Thyroid gland (tissue), 4 donors: ENCODE data around the gene ARL16. TPM values are rescaled to one million over a fixed set of nuclear protein-coding genes. Genes with fewer than 3 reads are reported as not detected.

Source experiments
- DNase-seq, 2 donors: peaks; one replicate each; pipeline ENCODE4 v3.0.0-alpha.2; 2019
- H3K27ac ChIP-seq, 3 donors: fragments of 200-600 bp; sonication (generic); 1 replicate in 2 of 3; 2 replicates in 1 of 3; pipeline ENCODE4 v1.5.1; 2016 to 2019; ENCODE audit warnings: mild to moderate bottlenecking in 1 of 3, moderate library complexity in 1 of 3
- H3K27me3 ChIP-seq: fragments of 200-600 bp; sonication (generic); one replicate; pipeline ENCODE4 v1.5.1; 2019
- H3K36me3 ChIP-seq, 2 donors: fragments of 200-600 bp; sonication (generic); one replicate each; pipeline ENCODE4 v1.5.1; 2016 to 2019
- H3K4me1 ChIP-seq, 2 donors: fragments of 200-600 bp; sonication (generic); one replicate each; pipeline ENCODE4 v1.5.1; 2017 to 2019
- H3K4me3 ChIP-seq, 3 donors: fragments of 200-600 bp; sonication (generic); replicated peaks in 1 of 3; 1 replicate in 2 of 3; 2 replicates in 1 of 3; pipeline ENCODE4 v1.5.1; 2016; ENCODE audit warnings: mild to moderate bottlenecking in 1 of 3
- H3K9me3 ChIP-seq: fragments of 200-600 bp; sonication (generic); one replicate; pipeline ENCODE4 v1.5.1; 2017
- POLR2A ChIP-seq, 2 donors: fragments of 450-650 bp; IDR thresholded peaks; one replicate each; pipeline ENCODE4 v1.6.1; 2017; ENCODE audit warnings: antibody characterized with exemption in 2 of 2, mild to moderate bottlenecking in 2 of 2, moderate library complexity in 1 of 2
- WGBS, 2 donors: methylation state at CpG; one replicate each; pipeline ENCODE4 v1.1.5; 2017; 5-methylcytosine and 5-hydroxymethylcytosine counted together
- intact Hi-C: fragments of 100-400 bp; cut with DNase I; formaldehyde crosslinking; loops from one replicate; pipeline ENCODE4 v1.15.1; 2023
- total RNA-seq, 4 donors: library from RNA; depleted of rRNA; stranded (reverse); fragments of >200 nt; gene quantifications; one replicate each; pipeline ENCODE4 v1.2.3, GENCODE V29; 2016
- TF ChIP-seq, protein P1 (sequence below), 6 experiments: fragments of 200-600 bp in 3 of 6; fragments of 450-650 bp in 3 of 6; sonication (generic) in 3 of 6; IDR thresholded peaks; one replicate each; pipeline ENCODE4 v1.5.1; 2016 to 2019; ENCODE audit warnings: antibody characterized with exemption in 6 of 6, mild to moderate bottlenecking in 2 of 6, inconsistent platforms in 1 of 6, moderate library complexity in 1 of 6

Gene ARL16
- total RNA-seq, 4 donors from 2014 or later = 29.7 to 46.5 (median 37.2) TPM

DNA sequence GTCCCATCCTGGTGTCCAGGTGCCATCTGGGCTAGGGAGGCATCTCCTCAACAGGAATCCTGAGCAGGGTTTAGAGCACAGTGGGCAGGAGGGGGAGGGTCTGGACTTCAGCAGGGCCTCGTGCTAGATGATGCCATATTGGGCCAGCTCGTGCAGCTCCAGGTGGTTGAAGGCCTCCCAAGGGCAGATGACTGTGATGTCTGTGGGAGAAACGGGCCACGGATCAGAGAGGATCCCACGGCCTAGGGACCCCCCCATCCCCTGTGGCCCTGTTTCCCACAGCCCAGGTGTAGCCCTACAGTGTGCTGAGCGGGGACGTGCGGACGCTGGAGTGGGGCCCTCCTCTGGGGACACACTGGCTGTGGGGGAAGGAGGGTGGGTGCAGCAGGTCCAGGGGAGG is 32.6 kb downstream of the ARL16 start:
- Histone ChIP-seq H3K4me3 (no peak overlapping the region), H3K27ac (no peak overlapping the region), H3K36me3 (no peaks in the 10 kb centered on the region), H3K4me1 (no peaks in the 10 kb centered on the region), H3K27me3 (peaks cover 6% of the 10 kb centered on the region), H3K9me3 (no peaks in the 10 kb centered on the region)
- intact Hi-C loops = no loop called here
- no peak for DNase-seq
- TF ChIP-seq POLR2A (IDR thresholded peaks at IDR 0.05) = no peak
- TF ChIP-seq, protein P1, sequence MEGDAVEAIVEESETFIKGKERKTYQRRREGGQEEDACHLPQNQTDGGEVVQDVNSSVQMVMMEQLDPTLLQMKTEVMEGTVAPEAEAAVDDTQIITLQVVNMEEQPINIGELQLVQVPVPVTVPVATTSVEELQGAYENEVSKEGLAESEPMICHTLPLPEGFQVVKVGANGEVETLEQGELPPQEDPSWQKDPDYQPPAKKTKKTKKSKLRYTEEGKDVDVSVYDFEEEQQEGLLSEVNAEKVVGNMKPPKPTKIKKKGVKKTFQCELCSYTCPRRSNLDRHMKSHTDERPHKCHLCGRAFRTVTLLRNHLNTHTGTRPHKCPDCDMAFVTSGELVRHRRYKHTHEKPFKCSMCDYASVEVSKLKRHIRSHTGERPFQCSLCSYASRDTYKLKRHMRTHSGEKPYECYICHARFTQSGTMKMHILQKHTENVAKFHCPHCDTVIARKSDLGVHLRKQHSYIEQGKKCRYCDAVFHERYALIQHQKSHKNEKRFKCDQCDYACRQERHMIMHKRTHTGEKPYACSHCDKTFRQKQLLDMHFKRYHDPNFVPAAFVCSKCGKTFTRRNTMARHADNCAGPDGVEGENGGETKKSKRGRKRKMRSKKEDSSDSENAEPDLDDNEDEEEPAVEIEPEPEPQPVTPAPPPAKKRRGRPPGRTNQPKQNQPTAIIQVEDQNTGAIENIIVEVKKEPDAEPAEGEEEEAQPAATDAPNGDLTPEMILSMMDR (IDR thresholded peaks at IDR 0.05) = no peak
- 79 to 83% methylated on average over 6 to 9 of the region's 9 CpGs for WGBS, 2 donors

DNA sequence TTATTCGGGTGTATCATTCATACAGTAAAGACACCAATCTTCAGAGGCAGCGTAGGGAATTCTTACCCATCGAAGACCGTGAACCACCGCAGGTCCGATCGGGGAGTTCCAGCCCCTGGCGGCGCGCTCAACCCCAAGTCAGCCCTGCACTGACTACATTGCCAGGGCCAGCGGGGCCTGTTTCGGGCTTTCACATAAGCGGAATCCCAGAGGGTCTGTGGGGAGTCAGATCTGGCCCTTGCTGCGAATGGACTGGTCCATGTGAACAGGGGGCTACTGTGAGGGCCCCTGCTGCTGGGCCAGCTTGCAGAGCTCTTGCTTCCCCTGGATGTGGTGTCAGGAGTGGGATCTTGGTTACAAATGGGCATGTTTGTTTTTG is 34.9 kb downstream of the ARL16 start:
- no peak for TF ChIP-seq POLR2A (IDR thresholded peaks at IDR 0.05)
- no peaks in the 10 kb centered on the region for H3K9me3 ChIP-seq
- no peak for DNase-seq
- peaks cover 6% of the 10 kb centered on the region for H3K27me3 ChIP-seq
- 61 to 65% methylated on average over 14 of the region's 14 CpGs for WGBS, 2 donors
- intact Hi-C loops = no loop called here
- no peaks in the 10 kb centered on the region for H3K36me3 ChIP-seq
- no peak overlapping the region for H3K27ac ChIP-seq
- no peak overlapping the region for H3K4me3 ChIP-seq
- no peaks in the 10 kb centered on the region for H3K4me1 ChIP-seq

DNA sequence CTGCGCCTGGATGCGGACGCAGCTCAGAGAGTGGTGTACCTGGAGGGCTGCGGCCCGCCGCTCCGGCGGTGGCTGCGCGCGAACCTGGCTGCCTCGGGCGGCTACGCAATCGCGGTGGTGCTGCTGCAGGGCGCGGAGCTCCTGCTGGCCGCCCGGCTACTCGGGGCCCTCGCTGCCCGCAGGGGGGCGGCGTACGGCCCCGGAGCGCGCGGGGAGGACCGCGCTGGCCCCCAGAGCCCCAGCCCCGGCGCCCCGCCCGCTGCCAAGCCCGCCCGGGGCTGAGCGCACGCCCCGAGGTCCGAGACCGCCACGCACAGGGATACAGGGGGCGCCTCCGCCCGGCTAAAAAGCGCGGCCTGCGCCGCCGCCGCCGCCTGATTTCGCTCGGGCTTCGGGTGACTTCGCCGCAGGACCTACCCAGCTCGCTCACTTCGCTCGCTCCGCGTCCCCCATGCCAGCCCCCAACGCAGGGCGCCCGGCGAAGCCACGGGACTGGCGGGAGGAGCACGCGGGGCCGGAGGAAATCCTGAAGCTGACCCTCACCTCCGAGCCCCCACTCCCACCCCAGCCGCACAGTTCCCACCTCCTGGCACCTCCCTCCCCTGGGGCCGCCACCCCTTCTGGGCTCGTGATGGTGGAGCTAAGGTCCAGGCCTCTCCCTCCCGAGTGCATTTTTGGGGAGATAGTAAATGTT is 35.4 kb downstream of the ARL16 start:
- H3K27me3 ChIP-seq = peaks cover 6% of the 10 kb centered on the region
- 0 to 9% methylated on average over 1 to 46 of the region's 78 CpGs for WGBS, 2 donors
- no peaks in the 10 kb centered on the region for H3K4me1 ChIP-seq
- H3K9me3 ChIP-seq = no peaks in the 10 kb centered on the region
- no peaks in the 10 kb centered on the region for H3K36me3 ChIP-seq
- intact Hi-C loops = no loop called here
- H3K27ac ChIP-seq = no peak overlapping the region
- TF ChIP-seq, protein P1 (IDR thresholded peaks at IDR 0.05) = no peak
- no peak for TF ChIP-seq POLR2A (IDR thresholded peaks at IDR 0.05)
- H3K4me3 ChIP-seq = no peak overlapping the region
- DNase-seq = no peak

DNA sequence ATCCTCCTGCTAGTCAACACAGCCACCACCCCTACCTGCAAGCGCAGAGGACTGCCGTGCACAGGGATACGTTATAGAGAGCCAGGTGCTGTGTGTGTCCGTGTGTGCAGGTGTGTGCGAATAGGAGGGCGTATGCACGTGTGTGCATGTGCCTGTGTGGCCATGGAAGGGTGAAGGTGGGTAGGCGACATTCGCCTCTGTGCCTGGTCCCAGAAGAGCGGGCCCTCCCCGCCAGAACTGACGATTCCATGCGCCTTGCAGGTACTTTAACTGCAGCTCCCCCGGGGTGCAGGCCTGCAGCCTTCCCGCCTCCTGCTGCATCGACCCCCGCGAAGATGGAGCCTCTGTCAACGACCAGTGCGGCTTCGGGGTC is 36.0 kb downstream of the ARL16 start:
- no peak for DNase-seq
- H3K9me3 ChIP-seq = no peaks in the 10 kb centered on the region
- peaks cover 6% of the 10 kb centered on the region for H3K27me3 ChIP-seq
- no peaks in the 10 kb centered on the region for H3K36me3 ChIP-seq
- intact Hi-C loops = no loop called here
- no peak for TF ChIP-seq POLR2A (IDR thresholded peaks at IDR 0.05)
- TF ChIP-seq, protein P1 (IDR thresholded peaks at IDR 0.05) = no peak
- no peak overlapping the region for H3K4me3 ChIP-seq
- WGBS, 2 donors = 34 to 43% methylated on average over 12 to 16 of the region's 21 CpGs
- H3K27ac ChIP-seq = no peak overlapping the region
- H3K4me1 ChIP-seq = no peaks in the 10 kb centered on the region

DNA sequence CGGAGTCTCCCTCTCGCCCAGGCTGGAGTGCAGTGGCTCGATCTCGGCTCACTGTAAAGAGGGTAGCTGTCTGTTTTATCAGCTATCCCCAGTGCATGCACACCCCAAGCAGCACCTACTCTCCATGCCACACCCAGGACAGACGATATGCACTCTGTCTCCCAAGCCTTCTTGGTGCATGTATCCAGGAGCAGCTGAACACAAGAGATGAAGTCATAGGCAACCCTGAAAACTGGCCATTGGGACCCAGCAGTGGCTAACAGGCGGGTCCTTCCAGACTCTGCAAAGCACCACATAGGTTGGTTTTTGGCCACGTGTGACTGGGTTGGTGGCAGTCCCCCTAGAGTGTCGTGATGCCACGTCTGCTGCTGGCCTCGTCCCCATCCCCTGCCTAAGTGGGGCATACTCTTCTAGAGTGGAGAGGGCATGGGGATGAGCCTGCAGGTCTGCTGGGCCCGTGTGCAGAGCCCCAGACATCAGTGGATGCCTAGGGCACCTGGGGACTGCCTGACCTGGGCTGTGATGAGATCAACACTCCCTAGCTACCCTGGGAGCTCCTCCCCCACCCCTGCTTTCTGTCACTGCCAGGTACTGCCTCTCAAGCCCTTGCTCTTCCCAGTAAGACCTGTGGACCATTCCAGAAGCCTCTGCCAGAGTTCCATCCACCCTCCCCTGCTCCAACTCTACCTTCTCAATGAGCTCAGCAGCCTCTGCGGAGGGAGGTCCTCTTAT is 36.6 kb downstream of the ARL16 start:
- WGBS, 2 donors = 60 to 70% methylated on average over 6 to 12 of the region's 12 CpGs
- Histone ChIP-seq H3K36me3 (no peaks in the 10 kb centered on the region), H3K27ac (no peak overlapping the region), H3K4me1 (no peaks in the 10 kb centered on the region), H3K27me3 (peaks cover 6% of the 10 kb centered on the region), H3K4me3 (no peak overlapping the region), H3K9me3 (no peaks in the 10 kb centered on the region)
- no peak for TF ChIP-seq POLR2A (IDR thresholded peaks at IDR 0.05)
- TF ChIP-seq, protein P1 (IDR thresholded peaks at IDR 0.05) = no peak
- DNase-seq = no peak
- intact Hi-C loops = no loop called here
